Stimulated activated CD4-positive, alpha-beta T cell treated with anti-CD3 and anti-CD28 coated beads, Interleukin-4, amount 100 ng/mL, for 24 hours (primary cell): ENCODE data around the gene ZFYVE26.
"Not testable (repeated sequence)": the region's sequence is repeated elsewhere in the genome, so short reads cannot be mapped to it uniquely, and the experiment has no call there.

Experiments
- DNase-seq: peaks from one replicate; pipeline ENCODE4 v3.0.0-alpha.2; 2020

ZFYVE26 gene

GRCh38 chr14:67816326-67817002, at the start of gene ZFYVE26:
ZFYVE26 (minus strand) TSS chr14:67816590; CDS start chr14:67815963, 627 bp downstream.
- peak; percentile 92 for DNase-seq

- DNase-seq: no peak
Observed at GRCh38 chr14:67863223-67863622, 46.8 kb upstream of the ZFYVE26 start.

GRCh38 chr14:67859169-67859749, 42.9 kb upstream of the ZFYVE26 start:
- DNase-seq: no peak

- no peak for DNase-seq
Observed at GRCh38 chr14:67857778-67858350, 41.5 kb upstream of the ZFYVE26 start.

GRCh38 chr14:67856827-67857226, 40.4 kb upstream of the ZFYVE26 start:
- DNase-seq: no peak

GRCh38 chr14:67853715-67854114, 37.3 kb upstream of the ZFYVE26 start:
- no peak for DNase-seq

- no peak for DNase-seq
Observed at GRCh38 chr14:67852926-67853604, 36.7 kb upstream of the ZFYVE26 start.

GRCh38 chr14:67851785-67852410, 35.5 kb upstream of the ZFYVE26 start:
- no peak for DNase-seq

GRCh38 chr14:67850066-67850830, 33.9 kb upstream of the ZFYVE26 start:
- no peak for DNase-seq

- DNase-seq: no peak
Observed at GRCh38 chr14:67846029-67846610, 29.7 kb upstream of the ZFYVE26 start.

- DNase-seq: peak; percentile 53
Observed at GRCh38 chr14:67837011-67837624, 20.7 kb upstream of the ZFYVE26 start.

GRCh38 chr14:67835596-67835995, 19.2 kb upstream of the ZFYVE26 start:
- no peak for DNase-seq

- DNase-seq: no peak
Observed at GRCh38 chr14:67833403-67833802, 17.0 kb upstream of the ZFYVE26 start.

GRCh38 chr14:67831113-67831512, 14.7 kb upstream of the ZFYVE26 start:
- DNase-seq: no peak

- DNase-seq: no peak
Observed at GRCh38 chr14:67821121-67821520, 4.7 kb upstream of the ZFYVE26 start.

- no peak for DNase-seq
Observed at GRCh38 chr14:67820428-67820971, 4.1 kb upstream of the ZFYVE26 start.

- DNase-seq: peak; percentile 90
Observed at GRCh38 chr14:67819563-67820421, 3.4 kb upstream of the ZFYVE26 start, which contains the start of gene RAD51B. RAD51B (plus strand) TSS chr14:67819779.

GRCh38 chr14:67818476-67818875, 2.1 kb upstream of the ZFYVE26 start:
- not testable (repeated sequence) for DNase-seq

GRCh38 chr14:67817750-67818438, 1.5 kb upstream of the ZFYVE26 start:
- DNase-seq: no peak
